Non-pigmented ciliary epithelial cell (primary cell): ENCODE data around the gene PAPPA2.
"Not testable (repeated sequence)": the region's sequence is repeated elsewhere in the genome, so short reads cannot be mapped to it uniquely, and the experiment has no call there.

Experiments used
- DNase-seq: peaks from one replicate; pipeline ENCODE4 v3.0.0-alpha.2; 2010; ENCODE audit warnings: low read depth

PAPPA2 gene

GRCh38 chr1:176462674-176463378 lies at the start of gene PAPPA2:
Gene PAPPA2 (plus strand): TSS chr1:176463175. CDS start chr1:176556323, 93,148 bp downstream.
- no peak for DNase-seq

DNA sequence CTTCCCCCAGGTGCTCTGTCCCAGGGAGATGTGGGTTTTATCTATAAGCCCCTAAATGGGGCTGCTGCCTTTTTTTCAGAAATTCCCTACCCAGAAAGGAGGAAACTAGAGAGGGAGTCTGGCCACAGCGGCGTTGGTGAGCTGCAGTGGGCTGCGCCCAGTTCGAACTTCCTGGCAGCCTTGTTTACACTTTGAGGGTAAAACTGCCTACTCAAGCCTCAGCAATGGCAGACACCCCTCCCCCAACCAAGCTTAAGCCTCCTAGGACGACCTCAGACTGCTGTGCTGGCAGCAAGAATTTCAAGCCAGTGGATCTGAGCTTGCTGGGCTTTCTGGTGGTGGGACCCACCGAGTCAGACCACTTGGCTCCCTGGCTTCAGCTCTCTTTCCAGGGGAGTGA lies 46.2 kb upstream of the PAPPA2 start:
- no peak for DNase-seq

DNA sequence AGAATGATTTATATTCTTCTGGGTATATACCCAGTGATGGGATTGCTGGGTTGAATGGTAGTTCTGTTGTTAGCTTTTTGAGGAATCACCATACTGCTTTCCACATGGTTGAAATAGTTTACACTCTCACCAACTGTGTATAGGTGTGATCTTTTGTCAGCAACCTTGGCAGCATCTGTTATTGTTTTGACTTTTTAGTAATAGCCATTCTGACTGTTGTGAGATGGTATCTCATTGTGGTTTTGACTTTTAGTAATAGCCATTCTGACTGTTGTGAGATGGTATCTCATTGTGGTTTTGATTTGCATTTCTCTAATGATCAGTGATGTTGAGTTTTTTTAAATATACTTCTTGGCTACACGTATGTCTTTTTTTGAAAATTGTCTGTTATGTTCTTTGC lies 43.4 kb upstream of the PAPPA2 start:
- DNase-seq = not testable (repeated sequence)

DNA sequence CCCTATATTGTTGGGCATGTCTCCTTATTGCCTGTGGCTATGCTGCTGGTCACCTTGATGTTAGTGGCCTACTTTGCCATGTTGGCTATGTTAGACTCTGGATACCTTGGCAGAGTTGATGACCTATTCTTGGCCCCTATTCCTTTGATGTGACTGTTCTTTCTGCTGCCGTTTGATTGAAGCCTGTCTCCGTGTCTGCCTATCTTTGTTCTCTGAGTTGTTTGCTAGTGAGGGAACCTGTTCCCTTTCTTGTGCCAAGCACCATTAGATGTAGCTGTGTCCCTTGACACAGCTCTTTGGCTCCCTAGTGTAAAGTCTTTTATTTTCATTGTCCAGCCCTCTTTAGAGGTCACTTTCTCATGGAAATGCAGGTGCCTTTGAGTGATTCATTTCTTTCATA lies 28.7 kb upstream of the PAPPA2 start:
- no peak for DNase-seq

DNA sequence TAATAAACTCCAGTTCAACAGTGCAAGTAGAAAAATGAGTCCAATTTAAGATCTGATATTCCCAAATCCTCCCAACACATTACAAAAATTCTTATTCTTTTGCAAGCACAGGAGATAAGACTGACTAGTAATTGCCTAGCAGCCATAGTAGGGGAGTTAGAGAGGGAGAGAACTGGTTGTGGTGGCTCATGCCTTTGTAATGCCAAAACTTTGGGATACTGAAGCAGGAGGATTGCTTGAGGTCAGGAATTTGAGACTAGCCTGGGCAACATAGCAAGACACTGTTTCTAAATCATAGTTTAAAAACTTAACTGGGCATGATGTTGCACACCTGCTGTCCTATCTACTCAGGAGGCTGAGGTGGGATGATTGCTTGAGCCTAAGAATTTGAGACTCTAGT lies 26.7 kb upstream of the PAPPA2 start:
- no peak for DNase-seq

DNA sequence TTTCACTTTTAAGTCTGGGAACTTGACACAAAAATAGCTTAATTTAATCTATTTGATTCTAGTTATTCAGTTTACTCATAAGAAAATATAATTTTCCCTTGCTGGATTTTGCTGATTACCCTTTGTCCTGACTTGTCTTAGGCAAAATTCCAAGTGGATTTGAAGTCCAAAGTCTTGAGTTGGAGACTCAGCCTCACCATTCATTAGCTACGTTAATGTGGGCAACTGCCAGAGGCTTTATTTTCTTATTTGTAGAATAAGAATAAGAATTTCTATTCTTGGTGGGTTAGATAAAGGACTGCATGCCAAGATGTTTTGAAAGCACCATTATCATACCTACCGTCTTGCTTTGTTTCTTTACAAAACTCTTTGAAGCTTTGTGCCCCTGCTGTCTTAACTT lies 22.8 kb upstream of the PAPPA2 start:
- DNase-seq = no peak

- no peak for DNase-seq
Observed at GRCh38 chr1:176444286-176444685, 18.7 kb upstream of the PAPPA2 start.

DNA sequence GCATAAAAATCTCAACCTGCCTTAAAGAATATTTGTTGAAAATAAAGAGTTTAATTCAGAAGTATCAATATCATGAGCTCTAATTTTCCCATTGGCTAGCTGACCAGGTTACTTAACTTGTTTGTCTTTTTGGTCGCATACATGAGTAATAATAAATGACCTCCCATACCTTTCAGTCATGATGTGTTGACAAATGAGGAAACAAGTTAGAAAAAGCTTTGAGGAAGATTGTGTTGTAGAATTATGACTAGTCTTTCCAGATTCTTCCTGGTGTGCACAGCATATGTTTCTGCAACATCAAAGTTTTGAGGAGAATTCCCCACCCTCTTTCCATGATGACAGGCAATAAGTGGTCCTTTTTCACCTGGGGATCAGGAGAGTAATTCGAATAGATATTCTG lies 17.6 kb upstream of the PAPPA2 start:
- DNase-seq = no peak

- DNase-seq = no peak
Observed at GRCh38 chr1:176448340-176448739, 14.6 kb upstream of the PAPPA2 start.

DNA sequence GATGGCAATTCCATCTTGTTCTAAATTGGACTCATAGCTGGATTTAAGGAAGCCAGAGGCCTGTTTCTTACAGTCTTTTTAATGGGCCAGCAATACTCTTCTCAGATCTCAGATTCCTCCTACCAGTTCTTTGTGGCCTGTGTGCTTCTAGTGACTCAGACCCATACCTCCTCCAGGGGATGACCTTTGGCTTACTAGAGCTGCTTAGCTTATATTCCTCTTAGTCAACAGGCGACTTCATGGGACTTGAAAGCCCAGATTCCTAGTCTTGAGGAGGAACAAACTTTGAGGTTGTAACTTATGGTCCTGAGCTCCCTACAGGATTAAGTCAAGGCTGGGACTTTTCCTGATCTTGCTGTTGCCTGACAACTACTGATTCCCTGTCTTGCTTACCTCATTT lies 12.4 kb upstream of the PAPPA2 start:
- DNase-seq = no peak

- DNase-seq = not testable (repeated sequence)
Observed at GRCh38 chr1:176451741-176452140, 11.2 kb upstream of the PAPPA2 start.

DNA sequence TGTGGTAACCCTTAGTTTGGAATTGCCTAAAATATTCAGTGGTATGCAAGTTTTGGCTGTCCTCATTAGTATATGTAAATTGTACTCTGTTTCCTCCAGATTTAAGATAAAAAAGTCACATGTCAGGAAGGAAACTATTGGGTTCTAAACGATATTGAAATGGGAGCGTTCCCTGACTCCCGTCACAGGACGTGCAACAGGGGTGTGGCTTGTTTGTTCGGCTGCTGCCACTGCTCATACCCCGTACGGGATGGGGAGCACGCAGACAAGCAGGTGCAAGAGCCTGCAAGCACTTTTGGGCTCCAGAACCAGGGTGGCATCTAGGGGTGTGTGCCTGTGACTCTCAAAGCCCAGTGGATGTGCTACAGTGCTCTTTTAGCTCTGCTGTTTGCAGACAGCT lies 6.2 kb upstream of the PAPPA2 start:
- DNase-seq = no peak

DNA sequence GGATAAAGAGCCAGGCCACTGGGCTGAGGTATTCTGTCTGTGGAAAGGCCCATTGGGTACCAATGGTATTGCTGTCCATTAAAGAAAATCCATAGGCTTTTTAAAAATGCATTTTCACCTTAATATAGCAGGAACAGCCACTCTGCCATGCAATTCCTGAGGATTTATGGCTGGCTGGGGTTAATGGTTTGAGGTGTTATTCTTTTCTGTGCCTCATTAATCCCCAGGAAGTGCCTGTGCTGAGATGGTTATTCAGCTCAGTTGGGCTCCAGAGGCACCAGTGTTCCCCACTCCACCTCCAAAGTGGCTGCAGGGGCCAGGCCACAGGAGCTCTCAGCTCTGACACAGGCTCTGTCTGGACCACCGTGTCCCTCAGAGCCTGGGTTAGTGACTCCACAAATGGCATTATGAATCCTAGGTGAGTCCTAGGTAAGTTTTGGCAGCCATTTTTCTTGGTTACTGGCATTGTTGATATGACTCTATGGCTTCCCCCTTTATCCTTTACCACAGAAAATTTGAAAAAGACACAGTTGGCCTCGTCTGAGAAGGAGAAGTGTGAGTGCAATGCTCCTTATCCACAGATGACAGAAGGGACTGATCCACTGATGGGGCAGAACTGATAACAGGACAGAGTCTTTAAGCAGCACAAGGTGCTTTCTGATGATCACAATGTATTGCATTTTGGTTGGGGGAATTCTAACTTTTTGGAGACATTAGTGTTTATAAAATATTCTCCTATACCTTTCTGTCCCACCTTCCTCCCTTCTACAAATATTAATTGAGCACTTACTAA lies 2.2 kb upstream of the PAPPA2 start:
- no peak for DNase-seq

DNA sequence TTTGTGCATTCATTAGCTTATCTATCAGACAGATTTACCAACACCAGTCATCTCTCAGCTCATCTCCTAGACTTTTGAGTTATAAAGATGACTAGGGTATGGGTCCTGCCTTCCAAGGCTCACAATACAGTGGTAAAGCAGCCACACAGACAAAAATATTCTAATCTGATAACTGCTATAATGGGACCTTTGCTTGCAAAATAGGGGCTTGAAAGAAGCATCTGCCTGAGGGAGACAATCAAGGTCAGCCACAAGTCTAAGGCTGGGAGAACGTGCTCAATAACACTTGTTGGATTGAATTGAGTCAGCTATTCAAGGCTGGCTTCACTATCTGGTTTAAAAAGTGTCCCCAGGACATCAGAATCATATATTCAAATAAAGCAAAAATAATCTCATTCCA lies 1.4 kb upstream of the PAPPA2 start:
- no peak for DNase-seq

DNA sequence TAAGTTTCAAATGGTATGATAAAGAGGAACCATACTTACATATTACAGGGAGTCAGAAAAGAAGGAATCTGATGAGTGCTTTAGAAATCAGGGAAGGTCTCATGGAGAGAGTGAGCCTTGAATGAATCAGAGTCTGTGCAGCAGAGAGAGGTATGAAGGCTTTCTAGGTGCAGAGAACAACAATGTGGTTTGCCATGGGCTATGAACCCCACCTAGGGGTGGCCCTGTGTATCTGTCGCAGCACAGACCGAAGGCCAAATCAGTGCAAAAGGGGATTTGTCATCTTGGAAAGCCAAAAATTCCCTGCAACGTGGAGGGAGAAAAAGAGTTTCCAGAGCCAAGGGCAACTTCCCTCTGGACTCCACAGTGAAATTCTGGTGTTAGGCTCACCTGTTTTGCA lies 3.5 kb downstream of the PAPPA2 start:
- DNase-seq = no peak

GRCh38 chr1:176469450-176470010 lies 6.6 kb downstream of the PAPPA2 start:
- DNase-seq = peak; percentile 13

DNA sequence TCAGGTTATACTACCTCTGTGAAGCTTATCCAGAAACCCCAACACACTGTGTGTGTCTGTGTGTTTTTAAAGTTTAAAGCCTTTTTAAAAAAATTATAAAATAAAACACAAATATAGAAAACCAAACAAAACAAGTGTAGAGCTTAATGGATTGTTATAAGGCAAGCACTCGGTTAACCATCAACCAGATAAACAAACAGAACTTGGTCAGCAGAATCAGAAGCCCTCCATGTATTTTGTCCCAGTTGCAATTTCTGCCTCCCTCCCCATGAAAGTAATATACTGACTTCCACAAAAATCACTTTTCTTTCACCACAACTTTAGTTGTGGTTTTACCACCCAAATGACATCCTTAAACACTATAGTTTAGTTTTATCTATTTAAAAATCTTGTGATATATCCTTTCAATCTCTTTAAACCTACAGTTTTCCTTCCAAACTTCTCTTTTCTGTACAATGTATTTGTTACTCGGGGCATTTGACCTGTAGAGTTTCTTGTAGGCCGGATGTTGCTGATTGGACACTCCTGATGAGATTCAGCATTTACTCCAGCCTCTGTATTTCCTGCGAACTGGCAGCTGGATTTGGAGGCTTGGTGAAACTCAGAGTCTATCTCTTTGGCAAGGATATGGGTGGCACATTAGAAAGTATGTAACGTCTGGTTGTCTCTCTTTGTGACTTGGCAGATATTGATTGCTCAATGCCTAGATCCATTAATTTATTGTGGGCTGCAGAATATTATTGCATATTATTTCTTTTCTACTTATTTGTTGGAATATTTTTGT lies 8.6 kb downstream of the PAPPA2 start:
- no peak for DNase-seq

DNA sequence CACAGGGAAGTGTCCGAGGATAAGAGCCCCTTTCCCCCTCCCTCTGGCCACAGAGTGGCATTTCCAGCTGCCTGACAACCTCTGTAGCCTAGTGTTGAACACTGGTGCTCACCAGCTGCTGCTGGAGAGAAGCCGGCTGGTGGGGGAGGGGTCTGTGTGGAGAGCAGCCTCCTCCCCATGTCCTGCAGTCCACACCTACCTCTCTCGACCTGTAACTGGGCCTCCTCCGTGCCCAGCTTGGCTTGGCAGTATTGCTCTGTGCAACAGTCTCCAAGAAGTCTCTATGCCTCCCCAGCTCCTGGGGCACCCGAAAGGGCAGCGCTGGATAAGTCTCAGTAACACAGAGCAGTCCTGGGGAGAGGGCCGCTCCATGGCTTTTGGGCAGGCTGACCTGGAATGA lies 17.0 kb downstream of the PAPPA2 start:
- DNase-seq = no peak

GRCh38 chr1:176480750-176481149 lies 17.8 kb downstream of the PAPPA2 start:
- DNase-seq = no peak

DNA sequence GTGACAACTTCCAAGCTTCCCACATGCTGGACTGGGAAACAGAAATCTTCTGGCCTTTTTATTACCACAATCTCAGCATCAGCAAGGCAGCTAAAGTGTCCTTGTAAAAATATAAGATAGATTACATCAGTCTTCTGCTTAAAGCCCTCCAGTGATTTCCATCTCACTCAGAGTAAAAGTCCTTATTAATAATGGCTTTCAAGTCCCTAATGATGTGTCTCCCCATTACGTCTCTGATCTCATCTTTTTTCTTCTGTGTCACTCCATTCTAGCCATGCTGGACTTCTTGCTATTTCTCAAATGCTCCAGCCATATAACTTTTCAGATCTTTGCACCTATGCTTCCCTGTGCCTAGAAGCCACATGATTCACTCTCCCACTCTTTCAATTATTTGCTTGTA lies 22.1 kb downstream of the PAPPA2 start:
- no peak for DNase-seq

DNA sequence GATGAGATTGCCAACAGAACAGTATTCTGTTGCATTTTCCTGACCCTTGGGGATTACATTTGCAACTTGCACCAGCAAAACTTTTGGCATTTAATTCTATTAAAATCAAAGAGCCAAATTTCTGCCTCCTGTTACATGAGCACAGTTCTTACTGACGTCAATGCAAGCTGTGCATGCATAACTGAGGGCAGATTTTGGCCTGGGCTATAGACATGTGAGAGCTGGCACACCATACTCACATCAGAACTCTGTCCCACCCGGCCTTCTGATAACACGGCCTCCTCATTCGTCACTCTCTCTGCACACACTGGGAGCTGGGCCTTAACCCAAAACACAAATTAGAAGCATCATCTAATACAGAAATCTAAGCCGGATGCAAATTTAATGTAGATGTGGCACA lies 31.5 kb downstream of the PAPPA2 start:
- DNase-seq = no peak

- no peak for DNase-seq
Observed at GRCh38 chr1:176499671-176500070, 36.7 kb downstream of the PAPPA2 start.

DNA sequence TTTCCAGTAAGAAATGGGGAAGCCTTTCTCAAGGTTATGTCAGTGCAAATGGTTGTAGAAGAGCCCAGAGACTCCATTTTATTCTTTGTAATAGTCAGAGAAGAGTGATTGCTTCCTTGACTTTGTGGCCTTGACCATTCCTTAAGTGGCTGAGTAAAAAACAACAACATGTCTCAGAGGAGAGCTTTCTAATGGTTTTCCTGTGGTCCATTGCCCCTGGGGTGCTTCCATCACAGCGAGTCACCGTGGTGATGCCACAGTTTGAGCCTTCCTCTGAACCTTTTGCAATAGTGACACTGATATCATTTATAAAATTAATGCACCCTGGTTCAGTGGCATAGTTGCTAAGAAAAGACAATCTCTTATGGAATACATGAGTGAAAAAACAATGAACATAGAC lies 38.6 kb downstream of the PAPPA2 start:
- no peak for DNase-seq
